HG03064 (cell line): ENCODE results near the gene PCDHGA9.

Experiments used
- ATAC-seq: cut with Tn5 transposase; IDR thresholded peaks from one replicate; pipeline ENCODE4 v1.9.1; 2021; ENCODE audit warnings: low read depth; ENCODE audit not compliant: unreplicated experiment

Gene PCDHGA9

GRCh38 chr5:141440341-141440740 is 37.8 kb downstream of the PCDHGA9 start:
- ATAC-seq, result no peak

- no peak for ATAC-seq
These were observed 39.1 kb downstream of the PCDHGA9 start for GRCh38 chr5:141441571-141442170.
